Immature natural killer cell (primary cell): ENCODE data around the gene CIRBP. TPM values are rescaled to one million over a fixed set of nuclear protein-coding genes. Genes with fewer than 3 reads are reported as not detected.
A peak's percentile ranks its signal among the peaks of the same experiment; 100 is the strongest.
"Not testable (repeated sequence)": the region's sequence is repeated elsewhere in the genome, so short reads cannot be mapped to it uniquely, and the experiment has no call there.

ENCODE experiments used
- DNase-seq, 3 donors: peaks; one replicate each; pipeline ENCODE4 v3.0.0; 2022; ENCODE audit warnings: mixed read lengths in 1 of 3
- H3K27ac Mint-ChIP-seq, 6 donors: one replicate each; pipeline ENCODE4 v1.8.0; 2020; ENCODE audit warnings: mixed read lengths in 6 of 6, mild to moderate bottlenecking in 5 of 6, inconsistent platforms in 4 of 6, moderate library complexity in 3 of 6
- H3K27me3 Mint-ChIP-seq, 3 donors: one replicate each; pipeline ENCODE4 v1.8.0; 2020 to 2021; ENCODE audit warnings: low read depth in 3 of 3, mild to moderate bottlenecking in 3 of 3, mixed read lengths in 3 of 3, moderate library complexity in 3 of 3, inconsistent platforms in 1 of 3
- H3K36me3 Mint-ChIP-seq, 3 donors: one replicate each; pipeline ENCODE4 v1.8.0; 2020; ENCODE audit warnings: mixed read lengths in 3 of 3, inconsistent platforms in 2 of 3, mild to moderate bottlenecking in 2 of 3
- H3K4me1 Mint-ChIP-seq, 2 donors: one replicate each; pipeline ENCODE4 v1.8.0; 2020; ENCODE audit warnings: inconsistent platforms in 2 of 2, mild to moderate bottlenecking in 2 of 2, mixed read lengths in 2 of 2, moderate library complexity in 1 of 2
- H3K4me3 Mint-ChIP-seq, 5 donors: one replicate each; pipeline ENCODE4 v1.8.0; 2020; ENCODE audit warnings: mild to moderate bottlenecking in 5 of 5, mixed read lengths in 5 of 5, inconsistent platforms in 3 of 5, moderate library complexity in 3 of 5
- H3K9me3 Mint-ChIP-seq, 6 donors: one replicate each; pipeline ENCODE4 v1.8.0; 2020; ENCODE audit warnings: mild to moderate bottlenecking in 6 of 6, mixed read lengths in 6 of 6, inconsistent platforms in 4 of 6, moderate library complexity in 3 of 6
- polyA plus RNA-seq, 3 donors: library from polyadenylated mRNA; unstranded; fragments of 300-500 nt; fragmentation: Illumina TruSeq; gene quantifications; one replicate each; pipeline ENCODE4 v1.2.3, GENCODE V29; 2021

Gene CIRBP
- polyA plus RNA-seq, 3 donors from 2014 or later, result 146 to 246 (median 197) TPM

DNA sequence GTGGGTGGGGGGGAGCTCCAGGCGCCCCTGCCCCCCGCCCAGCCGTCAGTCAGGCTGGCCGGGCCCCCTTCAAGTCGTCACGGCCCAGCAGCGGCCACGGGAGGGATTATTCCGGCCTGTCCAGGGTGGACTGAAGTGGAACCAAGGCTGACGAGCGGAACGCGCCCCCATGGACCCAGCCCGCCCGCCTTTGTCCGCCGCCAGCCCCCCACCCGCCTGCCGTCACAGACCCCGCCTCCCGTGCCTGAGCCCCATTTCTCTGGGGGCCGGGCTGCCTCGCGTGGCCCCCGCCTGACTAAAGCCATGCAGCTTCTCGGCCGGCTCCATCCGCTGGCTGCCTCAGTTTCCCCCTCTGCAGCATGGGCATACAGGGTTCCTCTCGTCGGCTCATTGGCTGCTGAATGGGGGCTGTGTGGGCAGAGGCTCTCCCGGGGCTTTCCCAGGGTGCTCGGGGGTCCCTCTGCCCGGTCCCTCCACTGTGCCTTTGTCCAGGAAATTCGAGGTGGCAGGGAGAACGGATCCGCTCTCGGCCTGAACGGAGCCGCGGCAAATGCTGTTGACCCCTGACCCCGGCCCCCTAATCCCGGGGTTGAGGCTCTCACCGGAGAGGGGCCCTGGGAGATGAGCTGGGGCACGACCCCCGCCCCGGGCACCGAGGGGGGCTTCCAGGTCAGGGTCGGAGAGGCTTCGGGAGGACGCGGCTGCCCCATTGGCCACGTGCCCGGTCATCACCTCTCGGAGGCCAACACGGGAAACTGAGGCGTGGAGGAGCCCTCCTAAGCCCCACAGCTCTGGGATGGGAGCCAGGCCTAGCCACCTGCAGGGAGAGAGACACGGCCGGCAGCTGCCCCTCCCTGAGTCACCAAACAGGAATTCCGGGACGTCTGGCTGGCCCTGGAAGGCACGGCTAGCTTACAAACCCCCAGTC is 43.9 kb downstream of the CIRBP start:
- Mint-ChIP-seq H3K27me3 (peaks cover 2 to 12% (median 4%) of the 10 kb centered on the region in 3 donors), H3K27ac (no peak overlapping the region), H3K9me3 (no peaks in the 10 kb centered on the region), H3K36me3 (no peaks in the 10 kb centered on the region), H3K4me1 (no peaks in the 10 kb centered on the region), H3K4me3 (no peak overlapping the region)
- DNase-seq, result no peak

DNA sequence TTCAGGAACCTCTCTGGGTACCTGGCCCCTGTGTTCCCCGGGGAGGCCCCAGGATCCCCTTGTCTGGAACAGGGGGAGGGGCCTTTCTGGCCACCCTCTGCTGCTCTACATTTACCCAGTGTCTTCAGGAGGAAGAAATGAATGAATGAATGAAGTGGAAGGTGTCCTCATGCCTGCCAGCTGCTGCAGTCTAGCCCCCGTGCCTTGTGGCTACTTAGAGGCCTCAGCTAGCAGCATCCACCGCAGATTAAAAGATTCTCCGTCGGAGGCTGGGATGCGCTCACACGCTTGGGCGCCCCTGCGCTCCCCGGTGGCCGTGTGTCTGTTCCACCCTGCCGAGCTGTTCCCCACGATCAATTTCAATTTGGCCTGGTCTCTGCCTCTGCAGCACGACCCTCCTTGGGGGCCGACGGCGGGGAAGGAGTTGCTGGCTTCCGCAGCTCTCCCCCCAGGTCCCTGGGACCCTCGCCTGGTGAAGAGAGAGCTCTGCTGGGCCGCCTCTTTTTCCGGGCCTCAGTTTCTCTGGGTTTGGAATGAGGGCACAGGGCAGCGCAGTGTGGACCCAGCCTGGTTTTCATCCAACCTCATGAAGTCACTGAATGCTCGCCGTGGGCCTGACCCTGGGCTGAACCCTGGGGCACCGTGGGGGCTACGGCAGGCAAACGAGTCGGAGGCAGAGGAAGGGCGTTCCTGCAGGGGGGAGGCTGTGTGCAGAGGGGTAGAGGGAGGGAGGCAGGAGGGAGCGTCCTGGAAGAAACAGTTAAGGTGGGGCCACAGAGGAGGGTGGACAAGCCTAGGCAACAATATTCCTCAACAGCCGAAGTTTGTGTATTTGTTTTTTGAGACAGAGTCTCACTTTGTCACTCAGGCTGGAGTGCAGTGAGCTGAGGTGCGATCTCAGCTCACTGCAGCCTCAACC is 44.8 kb downstream of the CIRBP start:
- no peak for DNase-seq
- no peaks in the 10 kb centered on the region for H3K9me3 Mint-ChIP-seq
- H3K4me1 Mint-ChIP-seq, result no peaks in the 10 kb centered on the region
- H3K4me3 Mint-ChIP-seq, result peak overlapping the region in 1 of 5 donors; percentile 24
- no peak overlapping the region for H3K27ac Mint-ChIP-seq
- no peaks in the 10 kb centered on the region for H3K36me3 Mint-ChIP-seq
- peaks cover 2 to 14% (median 4%) of the 10 kb centered on the region in 3 donors for H3K27me3 Mint-ChIP-seq

DNA sequence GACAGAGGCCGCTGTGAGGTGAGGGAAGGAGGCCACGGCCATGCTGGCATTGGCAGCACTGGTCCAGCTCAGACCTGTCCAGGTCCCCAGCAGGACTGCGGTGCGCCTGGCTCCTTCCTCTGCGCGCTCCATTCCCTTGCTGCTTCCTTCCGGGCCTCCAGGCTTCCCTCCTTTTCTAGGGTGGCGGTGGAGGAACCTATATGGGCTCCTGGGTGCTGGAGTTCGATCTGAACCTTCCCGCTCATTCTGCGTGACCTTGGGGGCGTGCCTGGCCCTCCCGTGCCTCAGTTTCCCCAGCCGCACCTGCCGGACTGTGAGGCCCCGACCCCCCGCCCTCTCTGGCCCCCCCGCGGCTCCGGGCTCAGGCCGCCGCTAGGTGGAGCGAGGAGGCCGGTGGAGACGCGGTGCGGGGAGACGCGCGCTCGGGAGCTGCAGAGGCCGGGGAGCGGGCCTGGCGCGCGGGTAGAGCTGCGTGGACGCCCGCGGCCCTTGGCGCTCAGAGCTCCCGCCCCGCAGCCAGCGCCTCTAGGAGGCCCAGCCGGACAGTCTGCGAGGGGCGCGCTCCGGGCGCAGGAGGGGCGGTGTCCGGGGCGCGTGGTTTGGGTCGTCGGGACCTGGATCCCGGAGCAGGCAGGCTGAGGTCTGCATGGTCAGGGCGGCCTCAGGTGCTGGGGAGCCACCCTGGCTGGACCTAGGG is 46.5 kb downstream of the CIRBP start:
- peak in 2 of 3 donors; percentile 18 to 26 for DNase-seq
- H3K9me3 Mint-ChIP-seq, result no peaks in the 10 kb centered on the region
- H3K36me3 Mint-ChIP-seq, result no peaks in the 10 kb centered on the region
- no peaks in the 10 kb centered on the region for H3K4me1 Mint-ChIP-seq
- peaks cover 2 to 14% (median 8%) of the 10 kb centered on the region in 3 donors for H3K27me3 Mint-ChIP-seq
- H3K27ac Mint-ChIP-seq, result no peak overlapping the region
- no peak overlapping the region for H3K4me3 Mint-ChIP-seq

DNA sequence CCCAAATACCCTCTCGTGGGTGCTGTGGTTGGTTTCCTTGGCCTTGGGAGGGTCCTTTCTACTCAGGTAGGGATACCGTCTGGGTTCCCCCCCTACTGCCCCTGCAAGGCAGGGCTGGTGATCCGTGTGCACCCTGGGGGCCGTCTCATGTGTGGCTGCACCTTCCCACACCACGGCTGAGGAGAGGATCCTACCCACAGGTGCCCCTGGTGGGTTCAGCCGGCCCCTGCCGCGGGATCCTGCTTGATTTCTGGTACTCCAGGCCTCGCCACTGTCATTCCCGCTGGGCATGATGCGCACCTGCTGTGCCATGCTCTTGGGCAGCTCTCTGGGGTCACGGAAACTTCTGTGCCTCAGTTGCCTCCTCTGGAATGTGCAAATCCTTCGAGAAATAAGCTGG is 47.3 kb downstream of the CIRBP start:
- Mint-ChIP-seq H3K9me3 (peaks cover 0 to 2% (median 0%) of the 10 kb centered on the region in 6 donors), H3K27ac (no peak overlapping the region), H3K4me3 (no peak overlapping the region), H3K27me3 (peaks cover 4 to 18% (median 8%) of the 10 kb centered on the region in 3 donors), H3K36me3 (no peaks in the 10 kb centered on the region), H3K4me1 (no peaks in the 10 kb centered on the region)
- DNase-seq, result no peak

DNA sequence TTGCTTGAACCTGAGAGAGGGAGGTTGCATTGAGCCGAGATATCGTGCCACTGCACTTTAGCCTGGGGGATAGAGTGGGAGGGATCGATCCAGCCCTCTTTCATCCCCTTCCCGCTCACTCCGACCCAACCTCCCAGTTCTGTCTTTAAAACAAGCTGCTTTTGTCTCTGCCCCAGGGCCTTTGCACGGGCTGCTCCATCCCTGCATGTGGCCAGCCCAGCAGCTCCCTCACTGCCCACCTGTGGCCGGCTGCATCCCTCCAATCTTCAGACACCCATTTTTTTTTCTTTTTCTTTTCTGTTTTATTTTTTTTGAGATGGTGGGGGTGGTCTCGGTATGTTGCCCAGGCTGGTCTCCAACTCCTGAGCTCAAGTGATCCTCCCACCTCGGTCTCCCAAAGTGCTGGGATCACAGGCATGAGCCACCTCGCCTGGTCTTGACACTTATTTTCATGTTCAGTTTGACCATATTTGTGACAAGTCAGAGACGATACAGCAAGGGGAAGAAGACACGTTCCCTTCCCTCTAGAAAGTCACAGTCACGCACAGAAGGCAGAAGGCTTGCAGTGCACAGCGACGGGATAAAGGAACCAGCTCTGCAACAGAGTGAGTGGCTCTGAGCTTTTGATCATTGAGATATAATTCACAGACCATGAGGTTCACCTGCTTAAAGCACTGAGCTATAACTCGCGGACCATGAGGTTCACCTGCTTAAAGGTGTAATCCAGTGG is 48.3 kb downstream of the CIRBP start:
- DNase-seq, result no peak
- no peaks in the 10 kb centered on the region for H3K36me3 Mint-ChIP-seq
- H3K9me3 Mint-ChIP-seq, result peaks cover 0 to 3% (median 0%) of the 10 kb centered on the region in 6 donors
- H3K4me3 Mint-ChIP-seq, result peak overlapping the region in 1 of 5 donors; percentile 30
- H3K4me1 Mint-ChIP-seq, result no peaks in the 10 kb centered on the region
- H3K27me3 Mint-ChIP-seq, result peaks cover 4 to 18% (median 9%) of the 10 kb centered on the region in 3 donors
- no peak overlapping the region for H3K27ac Mint-ChIP-seq

DNA sequence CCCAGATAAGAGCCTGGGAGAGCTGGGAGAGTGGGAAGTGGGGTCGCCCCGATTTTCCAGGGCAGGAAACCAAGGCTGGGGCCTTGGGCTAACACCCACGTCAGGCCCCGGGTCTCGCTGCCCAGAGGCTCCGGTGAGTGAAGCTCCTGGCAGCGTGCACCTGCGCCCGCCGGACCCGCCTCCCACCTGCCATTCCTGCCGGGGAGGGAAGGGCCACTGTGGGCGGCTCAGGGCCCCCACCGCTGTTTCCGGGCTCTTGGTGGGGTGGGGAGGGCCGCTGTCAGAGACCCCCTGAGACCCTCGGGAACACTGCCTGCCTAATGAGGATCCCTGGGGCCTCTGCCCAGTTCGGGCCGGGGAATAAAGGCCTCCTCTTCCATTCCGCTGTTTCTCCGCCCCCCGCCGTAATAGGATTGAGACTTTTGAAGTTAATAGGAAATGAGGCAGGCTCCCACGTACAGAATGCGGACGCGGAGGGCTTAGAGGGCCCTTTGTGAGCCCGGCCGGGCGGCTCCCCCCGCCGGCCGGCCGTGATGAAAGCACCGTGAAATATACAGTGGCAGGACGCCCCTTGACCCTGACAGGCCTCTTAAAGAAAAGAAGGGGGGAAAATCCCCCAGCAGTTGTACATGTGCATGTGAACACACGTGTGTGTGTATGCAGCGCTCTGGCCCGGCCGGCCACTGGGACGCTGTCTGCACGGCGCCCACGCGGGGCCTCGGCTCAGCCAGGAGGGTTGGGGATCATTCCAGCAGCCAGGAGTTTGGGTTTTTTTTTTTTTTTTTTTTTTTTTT is 49.7 kb downstream of the CIRBP start:
- no peak overlapping the region for H3K27ac Mint-ChIP-seq
- H3K4me3 Mint-ChIP-seq, result no peak overlapping the region
- peaks cover 0 to 5% (median 4%) of the 10 kb centered on the region in 3 donors for H3K36me3 Mint-ChIP-seq
- H3K27me3 Mint-ChIP-seq, result peaks cover 4 to 21% (median 17%) of the 10 kb centered on the region in 3 donors
- H3K4me1 Mint-ChIP-seq, result peaks cover 0 to 2% of the 10 kb centered on the region in 2 donors
- H3K9me3 Mint-ChIP-seq, result peaks cover 0 to 5% (median 0%) of the 10 kb centered on the region in 6 donors
- no peak for DNase-seq

DNA sequence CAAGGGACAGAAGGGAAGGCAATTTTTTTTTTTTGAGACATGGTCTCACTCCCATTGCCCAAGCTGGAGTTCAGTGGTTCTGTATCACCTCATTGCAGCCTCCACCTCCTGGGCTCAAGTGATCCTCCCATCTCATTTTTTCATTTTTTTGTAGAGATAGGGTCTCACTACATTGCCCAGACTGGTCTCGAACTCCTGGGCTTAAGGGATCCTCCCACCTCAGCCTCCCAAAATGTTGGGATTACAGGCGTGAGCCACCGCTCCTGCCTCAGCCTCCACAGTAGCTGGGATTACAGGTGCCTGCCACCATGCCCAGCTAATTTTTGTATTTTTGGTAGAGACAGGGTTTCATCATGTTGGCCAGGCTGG is 51.1 kb downstream of the CIRBP start:
- not testable (repeated sequence) for H3K9me3 Mint-ChIP-seq, DNase-seq, H3K4me3 Mint-ChIP-seq, H3K27ac Mint-ChIP-seq, H3K4me1 Mint-ChIP-seq, H3K36me3 Mint-ChIP-seq
- peaks cover 7 to 24% (median 19%) of the 10 kb centered on the region in 3 donors for H3K27me3 Mint-ChIP-seq

DNA sequence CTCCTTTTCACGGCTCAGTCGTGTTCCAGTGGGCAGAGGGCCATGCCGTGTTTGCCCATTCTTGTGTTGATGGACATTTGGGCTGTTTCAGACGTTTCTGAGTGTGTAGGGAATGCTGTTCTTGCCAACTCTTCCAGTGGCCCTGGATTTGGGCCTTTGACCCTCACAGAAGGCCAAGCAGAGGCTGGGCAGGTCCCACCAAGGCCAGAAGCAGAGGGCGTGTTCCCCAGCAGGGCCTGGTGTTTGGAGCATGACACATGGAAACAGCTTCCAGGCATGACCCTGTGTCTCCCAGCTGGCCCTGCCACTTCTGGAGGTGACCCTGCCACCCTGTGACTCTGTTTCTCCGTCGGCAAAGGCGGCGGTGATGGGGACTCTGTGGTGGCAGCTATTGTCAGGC is 52.4 kb downstream of the CIRBP start:
- Mint-ChIP-seq H3K9me3 (peaks cover 0 to 5% (median 0%) of the 10 kb centered on the region in 6 donors), H3K27ac (no peak overlapping the region)
- DNase-seq, result no peak

DNA sequence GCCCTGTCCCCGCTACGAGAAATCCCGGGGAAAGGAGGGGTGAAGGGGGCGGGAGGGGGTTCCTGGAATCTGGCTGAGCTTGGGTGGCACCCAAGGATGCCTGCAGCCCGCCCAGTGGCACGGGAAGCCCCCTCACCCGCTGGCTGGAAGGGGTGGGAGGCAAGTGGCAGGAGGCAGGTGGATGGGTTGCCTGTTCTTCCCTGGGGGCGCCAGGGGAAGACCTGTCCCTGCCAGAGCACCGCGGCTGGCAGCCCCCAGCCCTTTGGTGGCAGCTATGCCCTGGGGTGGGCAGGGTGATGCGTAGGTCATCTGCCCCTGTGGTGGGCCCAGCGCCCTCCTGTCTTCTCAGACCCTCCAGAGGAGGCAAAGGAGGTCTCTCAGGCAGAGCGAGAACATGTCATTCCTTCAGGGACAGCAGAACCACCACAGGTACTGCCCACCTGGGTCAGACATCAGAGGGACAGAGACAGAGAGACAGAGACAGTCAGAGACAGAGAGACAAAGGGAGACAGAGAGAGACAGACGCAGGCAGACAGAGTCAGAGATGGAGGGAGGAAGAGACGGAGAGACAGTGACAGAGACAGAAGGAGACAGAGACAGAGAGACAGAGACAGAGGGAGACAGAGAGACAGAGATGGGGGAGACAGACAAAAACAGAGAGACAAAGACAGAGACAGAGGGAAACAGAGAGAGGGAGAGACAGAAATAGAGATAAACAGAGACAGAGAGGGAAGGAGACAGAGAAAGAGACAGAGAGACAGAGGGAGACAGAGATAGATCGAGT is 53.3 kb downstream of the CIRBP start:
- H3K36me3 Mint-ChIP-seq, result peaks cover 0 to 5% (median 4%) of the 10 kb centered on the region in 3 donors
- H3K27ac Mint-ChIP-seq, result peak overlapping the region in 1 of 6 donors; percentile 67
- DNase-seq, result no peak
- peaks cover 6 to 22% (median 21%) of the 10 kb centered on the region in 3 donors for H3K27me3 Mint-ChIP-seq
- peaks cover 0 to 6% of the 10 kb centered on the region in 2 donors for H3K4me1 Mint-ChIP-seq
- H3K4me3 Mint-ChIP-seq, result peak overlapping the region in 1 of 5 donors; percentile 22
- peaks cover 0 to 5% (median 0%) of the 10 kb centered on the region in 6 donors for H3K9me3 Mint-ChIP-seq

More for the DNA sequence above, 52.4 kb downstream of the CIRBP start:
- Mint-ChIP-seq H3K36me3 (peaks cover 0 to 5% (median 4%) of the 10 kb centered on the region in 3 donors), H3K27me3 (peaks cover 6 to 23% (median 21%) of the 10 kb centered on the region in 3 donors), H3K4me3 (no peak overlapping the region), H3K4me1 (peaks cover 0 to 6% of the 10 kb centered on the region in 2 donors)

DNA sequence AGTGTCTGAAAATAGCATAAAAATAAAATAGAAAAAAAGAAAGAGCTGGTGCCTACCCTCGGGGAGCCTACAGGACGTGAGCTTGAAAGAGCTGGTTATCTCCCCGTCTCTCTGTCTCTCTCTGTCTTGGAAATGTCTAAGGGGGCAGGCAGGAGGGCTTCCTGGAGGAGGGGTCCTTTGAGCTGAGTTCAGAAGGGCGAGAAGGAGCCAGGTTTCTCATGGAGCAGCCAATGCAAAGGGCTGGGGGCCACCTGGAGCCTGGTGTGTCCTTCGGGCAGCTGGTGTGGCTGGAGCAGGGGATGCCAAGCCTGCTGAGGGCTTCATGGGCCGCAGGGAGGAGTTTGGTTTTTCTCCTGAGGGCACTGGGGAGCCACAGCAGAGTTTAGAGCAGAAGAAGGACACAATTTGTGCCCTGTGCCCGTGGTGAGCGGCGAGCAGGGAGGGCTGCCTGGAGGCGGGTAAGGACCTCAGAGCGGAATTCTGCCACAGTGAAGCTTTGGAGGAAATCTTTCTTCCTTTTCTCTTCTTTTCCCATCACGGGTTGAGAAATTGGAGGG is 55.2 kb downstream of the CIRBP start:
- Mint-ChIP-seq H3K36me3 (peaks cover 0 to 5% (median 4%) of the 10 kb centered on the region in 3 donors), H3K27me3 (peaks cover 7 to 19% (median 16%) of the 10 kb centered on the region in 3 donors), H3K4me3 (peak overlapping the region in 2 of 5 donors; percentile 5 to 30), H3K27ac (no peak overlapping the region), H3K4me1 (peaks cover 0 to 6% of the 10 kb centered on the region in 2 donors), H3K9me3 (peaks cover 0 to 5% (median 0%) of the 10 kb centered on the region in 6 donors)
- DNase-seq, result no peak
